ENCODE measurements around the gene RAMACL. TPM values are rescaled to one million over a fixed set of nuclear protein-coding genes. Genes with fewer than 3 reads are reported as not detected.

The RAMACL gene
- total RNA-seq, 1 donor from 2014 or later = 2.3 TPM

GRCh38 chr6:166558156-166559005 is 28.1 kb downstream of the RAMACL start:
- no peak for TF ChIP-seq CTCF (IDR thresholded peaks at IDR 0.05)
- Mint-ChIP-seq H3K4me3 (no peak overlapping the region), H3K4me1 (peaks cover 3% of the 10 kb centered on the region)

DNA sequence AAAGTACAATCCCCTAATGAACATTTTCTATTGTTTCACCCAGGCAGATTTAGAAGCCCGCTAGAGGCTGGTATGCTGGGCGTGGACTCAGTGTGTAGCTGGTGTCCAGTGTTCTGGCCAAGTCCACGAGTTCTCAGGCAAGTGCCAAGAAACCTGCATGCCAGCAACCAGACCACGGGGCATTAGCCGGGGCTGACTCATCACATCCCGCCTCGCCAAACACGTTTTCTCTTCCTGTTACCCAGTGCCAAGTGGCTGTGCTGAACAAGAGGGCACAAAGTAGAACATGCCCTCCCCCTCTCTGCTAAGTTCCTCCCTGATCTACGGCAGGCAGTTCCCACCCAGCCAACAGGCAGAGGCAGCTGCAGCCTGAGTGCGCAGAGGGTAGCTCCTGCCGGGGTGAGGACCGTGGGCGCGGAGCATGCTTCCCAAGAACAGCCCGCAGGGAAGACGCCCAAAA is 29.6 kb downstream of the RAMACL start:
- no peak for DNase-seq
- POLR2A ChIA-PET = no interaction called here
- peaks cover 11% of the 10 kb centered on the region for H3K9me3 Mint-ChIP-seq
- TF ChIP-seq CTCF (IDR thresholded peaks at IDR 0.05) = no peak
- peaks cover 8% of the 10 kb centered on the region for H3K27me3 Mint-ChIP-seq
- peaks cover 3% of the 10 kb centered on the region for H3K4me1 Mint-ChIP-seq
- CTCF ChIA-PET = no interaction called here
- H3K27ac Mint-ChIP-seq = no peak overlapping the region
- peak; percentile 73 for ATAC-seq (ENCODE audit: low read depth)
- H3K36me3 Mint-ChIP-seq (ENCODE audit: low read depth) = peaks cover 3% of the 10 kb centered on the region
- intact Hi-C loops (cut with micrococcal nuclease) = no loop called here
- H3K4me3 Mint-ChIP-seq = no peak overlapping the region

More at GRCh38 chr6:166558156-166559005, 28.1 kb downstream of the RAMACL start:
- POLR2A ChIA-PET = no interaction called here
- Mint-ChIP-seq H3K27ac (no peak overlapping the region), H3K27me3 (peaks cover 8% of the 10 kb centered on the region), H3K9me3 (peaks cover 11% of the 10 kb centered on the region), H3K36me3 (ENCODE audit: low read depth) (peaks cover 3% of the 10 kb centered on the region)
- CTCF ChIA-PET = no interaction called here
- intact Hi-C loops (cut with micrococcal nuclease) = no loop called here
- ATAC-seq (ENCODE audit: low read depth) = no peak
- DNase-seq = no peak

GRCh38 chr6:166556336-166556735 is 30.1 kb downstream of the RAMACL start:
- Mint-ChIP-seq H3K9me3 (peaks cover 11% of the 10 kb centered on the region), H3K27me3 (peaks cover 8% of the 10 kb centered on the region), H3K4me3 (no peak overlapping the region), H3K4me1 (peaks cover 3% of the 10 kb centered on the region), H3K27ac (no peak overlapping the region), H3K36me3 (ENCODE audit: low read depth) (peaks cover 3% of the 10 kb centered on the region)
- no peak for ATAC-seq (ENCODE audit: low read depth)
- no peak for DNase-seq
- intact Hi-C loops (cut with micrococcal nuclease) = no loop called here
- TF ChIP-seq CTCF (IDR thresholded peaks at IDR 0.05) = no peak
- ChIA-PET POLR2A (no interaction called here), CTCF (no interaction called here)

DNA sequence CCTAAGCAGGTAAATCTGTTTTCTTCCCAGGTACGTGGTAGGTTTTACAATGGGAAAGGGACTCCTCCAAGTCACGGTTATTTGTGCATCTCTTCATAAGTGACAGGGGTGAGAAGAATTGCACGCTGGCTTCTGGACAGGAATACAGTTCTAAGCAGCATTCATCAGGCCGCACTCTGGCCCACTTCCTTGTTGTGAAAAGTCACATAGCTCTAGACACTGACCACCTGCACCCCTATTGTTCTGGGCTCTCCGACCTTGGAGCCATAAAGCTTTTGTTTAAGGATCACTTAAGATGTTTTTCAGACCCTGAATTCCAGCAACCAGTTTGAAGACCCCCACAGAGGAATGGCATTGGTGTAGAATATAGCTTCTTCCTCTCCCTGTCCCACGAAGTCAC is 31.4 kb downstream of the RAMACL start:
- TF ChIP-seq CTCF (IDR thresholded peaks at IDR 0.05) = no peak
- Mint-ChIP-seq H3K27me3 (peaks cover 8% of the 10 kb centered on the region), H3K36me3 (ENCODE audit: low read depth) (peaks cover 3% of the 10 kb centered on the region), H3K9me3 (peaks cover 11% of the 10 kb centered on the region), H3K4me3 (no peak overlapping the region), H3K27ac (no peak overlapping the region), H3K4me1 (peaks cover 3% of the 10 kb centered on the region)
- CTCF ChIA-PET = no interaction called here
- POLR2A ChIA-PET = no interaction called here
- intact Hi-C loops (cut with micrococcal nuclease) = no loop called here
- ATAC-seq (ENCODE audit: low read depth) (no peak), DNase-seq (no peak)

DNA sequence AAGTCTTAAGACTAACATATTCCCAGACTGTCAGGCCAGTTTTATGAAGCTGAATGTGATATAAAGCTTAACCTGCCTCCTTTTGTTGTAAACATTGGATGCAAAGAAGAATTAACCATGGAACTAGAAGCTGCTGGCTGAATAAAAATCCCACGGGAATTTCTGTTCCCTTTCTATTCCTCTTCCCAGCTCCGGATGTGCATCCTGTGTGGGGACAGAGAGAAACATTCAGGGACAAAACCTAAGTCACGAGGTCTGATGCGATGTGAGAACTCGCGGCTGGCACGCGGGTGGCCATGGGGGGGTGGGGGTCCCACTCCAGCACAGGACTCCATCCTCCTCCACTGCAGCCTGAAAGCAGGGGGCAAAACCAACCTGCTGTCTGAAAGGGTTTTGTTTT is 32.2 kb downstream of the RAMACL start:
- CTCF ChIA-PET = no interaction called here
- peaks cover 6% of the 10 kb centered on the region for H3K9me3 Mint-ChIP-seq
- no peak for ATAC-seq (ENCODE audit: low read depth)

More for the DNA sequence above, 32.2 kb downstream of the RAMACL start:
- no peak for DNase-seq
- intact Hi-C loops (cut with micrococcal nuclease) = no loop called here
- Mint-ChIP-seq H3K27ac (no peak overlapping the region), H3K4me3 (no peak overlapping the region), H3K27me3 (peaks cover 8% of the 10 kb centered on the region), H3K4me1 (peaks cover 3% of the 10 kb centered on the region), H3K36me3 (ENCODE audit: low read depth) (no peaks in the 10 kb centered on the region)
- POLR2A ChIA-PET = no interaction called here
- no peak for TF ChIP-seq CTCF (IDR thresholded peaks at IDR 0.05)
